HCT116 (cell line): Measurements from ENCODE around the gene EFHD1. TPM values are rescaled to one million over a fixed set of nuclear protein-coding genes. Genes with fewer than 3 reads are reported as not detected.

Source experiments
- ATAC-seq: fragments of 200-7000 bp; cut with Tn5 transposase; 2 replicates; pipeline ENCODE4 v1.9.1; 2020; ENCODE audit warnings: mild to moderate bottlenecking, moderate library complexity
- BruUV-seq: library from RNA; stranded (reverse); fragments of 400-500 nt; replicated peaks from 2 replicates; lab custom pipeline; 2021; lab: Mats Ljungman, UMichigan
- CTCF ChIA-PET: fragments of 300-600 bp; sonication (Branson Sonifier 250); formaldehyde crosslinking; loops from one replicate; lab custom pipeline; 2021; ENCODE audit warnings: antibody characterized with exemption; lab: Charles Lee
- POLR2A ChIA-PET: fragments of 300-600, 350-600 bp; sonication (Branson Sonifier 250); formaldehyde crosslinking; loops from one replicate; lab custom pipeline; 2021; ENCODE audit warnings: antibody characterized with exemption; lab: Charles Lee
- RAD21 ChIA-PET, 2 experiments: fragments of 300-600 bp; sonication (Branson Sonifier 250); formaldehyde crosslinking; loops; one replicate each; lab custom pipeline; 2023; ENCODE audit warnings: low total read pairs in 2 of 2; ENCODE audit not compliant: uncharacterized antibody in 2 of 2, unreplicated experiment in 2 of 2, low non-redundant PET in 1 of 2; lab: Charles Lee
- DNase-seq: peaks from one replicate; pipeline ENCODE4 v3.0.0-alpha.2; 2010; ENCODE audit warnings: low read depth, low spot score
- H2AFZ ChIP-seq: fragments of 200-600 bp; shearing (Covaris generic), sonication (generic); 2 replicates; pipeline ENCODE4 v1.6.1; 2017; ENCODE audit warnings: low read depth, mixed run types, mixed read lengths, antibody characterized with exemption, low read length; ENCODE audit not compliant: poor library complexity, severe bottlenecking
- H3K27ac ChIP-seq: 2 replicates; pipeline ENCODE4 v1.5.1; 2012; ENCODE audit warnings: low read depth, low read length
- H3K27me3 ChIP-seq: fragments of 200-600 bp; sonication (generic); 2 replicates; pipeline ENCODE4 v1.6.1; 2016; ENCODE audit warnings: mixed run types, low read length, mixed read lengths; ENCODE audit not compliant: insufficient read depth
- H3K36me3 ChIP-seq, 2 experiments: fragments of 200-500 bp in 1 of 2; fragments of 200-600 bp in 1 of 2; sonication (Bioruptor generic) in 1 of 2; sonication (generic) in 1 of 2; 2 replicates each; pipeline versions ENCODE4 v1.5.1 to v1.6.1; 2014 to 2016; ENCODE audit warnings: low read length in 2 of 2, inconsistent platforms in 1 of 2, mixed read lengths in 1 of 2, mixed run types in 1 of 2; ENCODE audit not compliant: insufficient read depth in 2 of 2, control insufficient read depth in 1 of 2
- H3K4me1 ChIP-seq, 2 experiments: fragments of 200-600 bp in 1 of 2; sonication (generic) in 1 of 2; 2 replicates each; pipeline versions ENCODE4 v1.5.1 to v1.6.1; 2012 to 2017; ENCODE audit warnings: low read length in 2 of 2, inconsistent platforms in 1 of 2, mild to moderate bottlenecking in 1 of 2, mixed read lengths in 1 of 2, mixed run types in 1 of 2, moderate library complexity in 1 of 2; ENCODE audit not compliant: insufficient read depth in 2 of 2, control insufficient read depth in 1 of 2
- H3K4me2 ChIP-seq: fragments of 200-600 bp; sonication (generic); 2 replicates; pipeline ENCODE4 v1.6.1; 2017; ENCODE audit warnings: mixed run types, low read length, mixed read lengths
- H3K4me3 ChIP-seq, 2 experiments: fragments of 200-600 bp in 1 of 2; sonication (generic) in 1 of 2; replicated peaks in 1 of 2; 2 replicates each; pipeline ENCODE4 v1.5.1; 2011 to 2016; ENCODE audit warnings: low read length in 2 of 2, control low read depth in 1 of 2, low read depth in 1 of 2, mild to moderate bottlenecking in 1 of 2, mixed read lengths in 1 of 2, mixed run types in 1 of 2
- H3K79me2 ChIP-seq: fragments of 200-600 bp; sonication (generic); 2 replicates; pipeline ENCODE4 v1.6.1; 2017; ENCODE audit warnings: mild to moderate bottlenecking, mixed run types, low read length, moderate library complexity, mixed read lengths; ENCODE audit not compliant: insufficient read depth
- H3K9ac ChIP-seq: fragments of 200-600 bp; sonication (generic); 2 replicates; pipeline ENCODE4 v1.6.1; 2016; ENCODE audit warnings: low read length, mixed read lengths
- H3K9me2 ChIP-seq: fragments of 200-600 bp; sonication (generic), shearing (Covaris generic); 2 replicates; pipeline ENCODE4 v1.6.1; 2017; ENCODE audit warnings: mixed run types, mild to moderate bottlenecking, moderate library complexity; ENCODE audit not compliant: insufficient read depth
- H3K9me3 ChIP-seq, 2 experiments: fragments of 200-500 bp in 1 of 2; fragments of 200-600 bp in 1 of 2; sonication (Bioruptor generic) in 1 of 2; sonication (generic) in 1 of 2; 2 replicates each; pipeline ENCODE4 v1.6.1; 2014 to 2017; ENCODE audit warnings: low read length in 2 of 2, mixed read lengths in 2 of 2, inconsistent platforms in 1 of 2, low read depth in 1 of 2, mild to moderate bottlenecking in 1 of 2, mixed run types in 1 of 2, moderate library complexity in 1 of 2; ENCODE audit not compliant: control insufficient read depth in 1 of 2, insufficient read depth in 1 of 2
- H4K20me1 ChIP-seq: fragments of 200-600 bp; sonication (generic), shearing (Covaris generic); 2 replicates; pipeline ENCODE4 v1.6.1; 2017; ENCODE audit warnings: mixed run types, mild to moderate bottlenecking, moderate library complexity; ENCODE audit not compliant: insufficient read depth
- CEBPB ChIP-seq: IDR thresholded peaks from 2 replicates; pipeline ENCODE4 v1.6.1; 2012; ENCODE audit warnings: low read depth
- EGR1 ChIP-seq: IDR thresholded peaks from 2 replicates; pipeline ENCODE4 v1.6.1; 2012; ENCODE audit warnings: low read depth
- EZH2 ChIP-seq: fragments of 200-600 bp; sonication (generic); IDR thresholded peaks from 2 replicates; pipeline ENCODE4 v1.6.1; 2017; ENCODE audit warnings: antibody characterized with exemption, mixed run types
- EZH2phosphoT487 ChIP-seq: fragments of 200-600 bp; IDR thresholded peaks from 2 replicates; pipeline ENCODE4 v1.6.1; 2018; ENCODE audit warnings: antibody characterized with exemption, borderline replicate concordance
- FOSL1 ChIP-seq: IDR thresholded peaks from 2 replicates; pipeline ENCODE4 v1.6.1; 2012; ENCODE audit warnings: low read depth
- JUND ChIP-seq: IDR thresholded peaks from 2 replicates; pipeline ENCODE4 v1.6.1; 2012
- POLR2A ChIP-seq: IDR thresholded peaks from 2 replicates; pipeline ENCODE4 v1.7.0; 2011; ENCODE audit warnings: borderline replicate concordance; ENCODE audit not compliant: insufficient read depth, insufficient read length; ENCODE audit errors: extremely low read depth
- RAD21 ChIP-seq: IDR thresholded peaks from 2 replicates; pipeline ENCODE4 v1.6.1; 2012; ENCODE audit warnings: low read depth, mild to moderate bottlenecking
- REST ChIP-seq: IDR thresholded peaks from 2 replicates; pipeline ENCODE4 v1.6.1; 2012; ENCODE audit warnings: low read depth
- SRF ChIP-seq: IDR thresholded peaks from 2 replicates; pipeline ENCODE4 v1.6.1; 2012; ENCODE audit warnings: low read depth
- ZBTB33 ChIP-seq: IDR thresholded peaks from 2 replicates; pipeline ENCODE4 v1.6.1; 2011; ENCODE audit warnings: mild to moderate bottlenecking, low read length, moderate library complexity; ENCODE audit not compliant: insufficient replicate concordance; ENCODE audit errors: extremely low read depth
- ZFX ChIP-seq: fragments of 450-650 bp; IDR thresholded peaks from 2 replicates; pipeline ENCODE4 v1.6.1; 2017
- ZNF274 ChIP-seq: fragments of 200-500 bp; sonication (Bioruptor generic); IDR thresholded peaks from 2 replicates; pipeline ENCODE4 v1.6.1; 2014; ENCODE audit warnings: mild to moderate bottlenecking, low read depth, low read length, inconsistent platforms
- intact Hi-C: fragments of 100-400 bp; cut with micrococcal nuclease; formaldehyde crosslinking; loops from 2 replicates; pipeline ENCODE4 v1.10.0; 2022
- total RNA-seq: library from RNA; stranded (reverse); gene quantifications from one replicate; pipeline ENCODE4 v1.2.1, GENCODE V29; 2021; ENCODE audit not compliant: unreplicated experiment
- TF ChIP-seq, protein P1 (sequence below): IDR thresholded peaks from 2 replicates; pipeline ENCODE4 v1.6.1; 2012
- TF ChIP-seq, protein P2 (sequence below), 3 experiments: fragments of 200-600 bp in 1 of 3; sonication (generic) in 1 of 3; IDR thresholded peaks in 2 of 3; conservative IDR thresholded peaks in 1 of 3; 2 replicates each; pipeline ENCODE4 v1.5.1; 2012 to 2017; ENCODE audit warnings: low read depth in 2 of 3, low read length in 2 of 3, antibody characterized with exemption in 1 of 3, borderline replicate concordance in 1 of 3, control low read depth in 1 of 3, mild to moderate bottlenecking in 1 of 3, mixed read lengths in 1 of 3, mixed run types in 1 of 3, moderate library complexity in 1 of 3; ENCODE audit not compliant: insufficient read depth in 1 of 3

Gene EFHD1
- total RNA-seq, 1 experiment from 2014 or later, result 0.52 TPM

GRCh38 chr2:232668805-232669444 lies 35.5 kb downstream of the EFHD1 start:
- H3K27me3 ChIP-seq, result no peaks in the 10 kb centered on the region
- POLR2A ChIA-PET, result no interaction called here
- BruUV-seq, result no TSS peak
- RAD21 ChIA-PET, result no interaction called here
- H3K27ac ChIP-seq, result no peak overlapping the region
- DNase-seq, result peak; percentile 3
- peak; percentile 82 for ATAC-seq
- CTCF ChIA-PET, result interaction anchor here (0.6 to 1.0 kb wide), 2 partner anchors 14 to 64 kb away, joined by 3 read pairs; no protein-coding TSS in a partner anchor
- no peaks in the 10 kb centered on the region for H3K36me3 ChIP-seq
- H3K4me3 ChIP-seq, result no peak overlapping the region
- H4K20me1 ChIP-seq, result no peaks in the 10 kb centered on the region
- H2AFZ ChIP-seq, result no peak overlapping the region
- intact Hi-C loops, result loop anchor here (2.0 kb wide), 1 partner anchor 62 kb away; no protein-coding TSS in a partner anchor
- H3K4me1 ChIP-seq, result no peaks in the 10 kb centered on the region
- H3K9me3 ChIP-seq, result no peaks in the 10 kb centered on the region
- no peak overlapping the region for H3K4me2 ChIP-seq
- H3K9ac ChIP-seq, result no peak overlapping the region
- TF ChIP-seq ZFX (no peak), JUND (no peak), POLR2A (no peak), SRF (no peak), EZH2 (no peak), CEBPB (no peak), REST (no peak), FOSL1 (no peak), RAD21 (peak; percentile 65), EGR1 (no peak), ZBTB33 (no peak), EZH2phosphoT487 (no peak), ZNF274 (no peak)
- TF ChIP-seq, protein P1, sequence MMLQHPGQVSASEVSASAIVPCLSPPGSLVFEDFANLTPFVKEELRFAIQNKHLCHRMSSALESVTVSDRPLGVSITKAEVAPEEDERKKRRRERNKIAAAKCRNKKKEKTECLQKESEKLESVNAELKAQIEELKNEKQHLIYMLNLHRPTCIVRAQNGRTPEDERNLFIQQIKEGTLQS, result no peak
- TF ChIP-seq, protein P2, sequence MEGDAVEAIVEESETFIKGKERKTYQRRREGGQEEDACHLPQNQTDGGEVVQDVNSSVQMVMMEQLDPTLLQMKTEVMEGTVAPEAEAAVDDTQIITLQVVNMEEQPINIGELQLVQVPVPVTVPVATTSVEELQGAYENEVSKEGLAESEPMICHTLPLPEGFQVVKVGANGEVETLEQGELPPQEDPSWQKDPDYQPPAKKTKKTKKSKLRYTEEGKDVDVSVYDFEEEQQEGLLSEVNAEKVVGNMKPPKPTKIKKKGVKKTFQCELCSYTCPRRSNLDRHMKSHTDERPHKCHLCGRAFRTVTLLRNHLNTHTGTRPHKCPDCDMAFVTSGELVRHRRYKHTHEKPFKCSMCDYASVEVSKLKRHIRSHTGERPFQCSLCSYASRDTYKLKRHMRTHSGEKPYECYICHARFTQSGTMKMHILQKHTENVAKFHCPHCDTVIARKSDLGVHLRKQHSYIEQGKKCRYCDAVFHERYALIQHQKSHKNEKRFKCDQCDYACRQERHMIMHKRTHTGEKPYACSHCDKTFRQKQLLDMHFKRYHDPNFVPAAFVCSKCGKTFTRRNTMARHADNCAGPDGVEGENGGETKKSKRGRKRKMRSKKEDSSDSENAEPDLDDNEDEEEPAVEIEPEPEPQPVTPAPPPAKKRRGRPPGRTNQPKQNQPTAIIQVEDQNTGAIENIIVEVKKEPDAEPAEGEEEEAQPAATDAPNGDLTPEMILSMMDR (IDR thresholded peaks at IDR 0.05 in 2 of 3, conservative IDR thresholded peaks at IDR 0.05 in 1 of 3; ENCODE audit: borderline replicate concordance in 1 of 3, insufficient read depth in 1 of 3, low read depth in 2 of 3, low read length in 2 of 3), result peak; percentile 45 to 53 (median 48); a peak in 5 of 6 replicates
- TF ChIP-seq, all 23 proteins: peak for 2
- H3K79me2 ChIP-seq, result no peaks in the 10 kb centered on the region
- no peaks in the 10 kb centered on the region for H3K9me2 ChIP-seq
